GM12891 (cell line): ENCODE measurements around the gene PDGFD.

ENCODE experiments used
- PAX5 ChIP-seq: IDR thresholded peaks from 2 replicates; pipeline ENCODE4 v1.6.1; 2011; ENCODE audit warnings: low read length, moderate library complexity, mild to moderate bottlenecking; ENCODE audit not compliant: insufficient read depth, severe bottlenecking
- POLR2A ChIP-seq: IDR thresholded peaks from 2 replicates; pipeline ENCODE4 v1.6.1; 2011; ENCODE audit warnings: low read depth, low read length, control low read depth
- POLR2AphosphoS5 ChIP-seq: IDR thresholded peaks from 2 replicates; pipeline ENCODE4 v1.6.1; 2011; ENCODE audit warnings: low read depth, low read length, control low read depth
- TAF1 ChIP-seq: IDR thresholded peaks from 2 replicates; pipeline ENCODE4 v1.6.1; 2011; ENCODE audit warnings: low read depth, low read length, control low read depth

- TF ChIP-seq PAX5 = no peak
- no peak for TF ChIP-seq POLR2AphosphoS5
- TF ChIP-seq POLR2A = no peak
- TF ChIP-seq TAF1 = no peak
These were observed 262.3 kb downstream of the PDGFD start for GRCh38 chr11:103901656-103902055.
